GM23338 (cell line): ENCODE results near the gene EXOC4. TPM values are rescaled to one million over a fixed set of nuclear protein-coding genes. Genes with fewer than 3 reads are reported as not detected.

Source experiments
- ATAC-seq: fragments of 200-7000 bp; cut with Tn5 transposase; 3 replicates; pipeline ENCODE4 v1.9.1; 2020
- DNase-seq: peaks from one replicate; pipeline ENCODE4 v3.0.0-alpha.2; 2015; ENCODE audit warnings: low spot score
- H2AFZ ChIP-seq: fragments of 200-600 bp; sonication (generic); 2 replicates; pipeline ENCODE4 v1.8.0; 2016; ENCODE audit warnings: antibody characterized with exemption, mild to moderate bottlenecking, moderate library complexity
- H3F3A ChIP-seq: fragments of 200-600 bp; sonication (generic); replicated peaks from 2 replicates; pipeline ENCODE4 v1.8.0; 2017; ENCODE audit warnings: antibody characterized with exemption, mixed run types, low read depth
- H3K27ac ChIP-seq: fragments of 200-600 bp; sonication (generic); 2 replicates; pipeline ENCODE4 v1.6.1; 2016; ENCODE audit warnings: low read depth
- H3K27me3 ChIP-seq: fragments of 200-600 bp; sonication (generic); 2 replicates; pipeline ENCODE4 v1.8.0; 2016; ENCODE audit warnings: mild to moderate bottlenecking, mixed run types, moderate library complexity; ENCODE audit not compliant: insufficient read depth
- H3K36me3 ChIP-seq: fragments of 200-600 bp; sonication (generic); 2 replicates; pipeline ENCODE4 v1.8.0; 2016; ENCODE audit warnings: mild to moderate bottlenecking; ENCODE audit not compliant: insufficient read depth
- H3K4me1 ChIP-seq: fragments of 200-600 bp; sonication (generic); 2 replicates; pipeline ENCODE4 v1.8.0; 2016; ENCODE audit warnings: mild to moderate bottlenecking, moderate library complexity; ENCODE audit not compliant: insufficient read depth
- H3K4me2 ChIP-seq: fragments of 200-600 bp; sonication (generic); 2 replicates; pipeline ENCODE4 v1.7.1; 2017; ENCODE audit warnings: mixed run types
- H3K4me3 ChIP-seq: fragments of 200-600 bp; sonication (generic); 2 replicates; pipeline ENCODE4 v1.6.1; 2016; ENCODE audit warnings: mixed run types
- H3K79me2 ChIP-seq: fragments of 200-600 bp; sonication (generic); replicated peaks from 2 replicates; pipeline ENCODE4 v1.8.0; 2017; ENCODE audit warnings: mild to moderate bottlenecking; ENCODE audit not compliant: insufficient read depth
- H3K9me2 ChIP-seq: fragments of 200-600 bp; sonication (generic); 2 replicates; pipeline ENCODE4 v1.8.0; 2017; ENCODE audit not compliant: insufficient read depth
- H4K20me1 ChIP-seq: fragments of 200-600 bp; sonication (generic); replicated peaks from 2 replicates; pipeline ENCODE4 v1.8.0; 2017; ENCODE audit warnings: mild to moderate bottlenecking; ENCODE audit not compliant: insufficient read depth
- H3K27ac Mint-ChIP-seq: 2 replicates; pipeline ENCODE4 v1.8.0; 2020; ENCODE audit warnings: inconsistent platforms, mild to moderate bottlenecking, moderate library complexity, mixed read lengths
- H3K27me3 Mint-ChIP-seq: 3 replicates; pipeline ENCODE4 v1.8.0; 2022; ENCODE audit warnings: low read depth, mild to moderate bottlenecking, moderate library complexity, mixed read lengths, inconsistent platforms; ENCODE audit not compliant: insufficient read depth, poor library complexity
- H3K36me3 Mint-ChIP-seq: 3 replicates; pipeline ENCODE4 v1.8.0; 2021; ENCODE audit warnings: low read depth, mild to moderate bottlenecking, inconsistent platforms, moderate library complexity, mixed read lengths
- H3K4me1 Mint-ChIP-seq: 3 replicates; pipeline ENCODE4 v1.8.0; 2020; ENCODE audit warnings: mild to moderate bottlenecking, inconsistent platforms, mixed read lengths
- H3K4me3 Mint-ChIP-seq: 3 replicates; pipeline ENCODE4 v1.8.0; 2021; ENCODE audit warnings: moderate library complexity, mild to moderate bottlenecking, inconsistent platforms, mixed read lengths
- H3K9me3 Mint-ChIP-seq: 3 replicates; pipeline ENCODE4 v1.8.0; 2020; ENCODE audit warnings: moderate library complexity, mild to moderate bottlenecking, inconsistent platforms, mixed read lengths
- CREB1 ChIP-seq: fragments of 250-450 bp; sonication (Bioruptor Pico); IDR thresholded peaks from 2 replicates; pipeline ENCODE4 v1.5.0; 2020; ENCODE audit warnings: low read depth, mild to moderate bottlenecking, moderate library complexity
- CTCF ChIP-seq, 2 experiments: fragments of 200-600 bp in 1 of 2; sonication (generic) in 1 of 2; conservative IDR thresholded peaks; 2 replicates each; pipeline versions ENCODE4 v1.5.1 to v1.6.1; 2016 to 2017; ENCODE audit warnings: antibody characterized with exemption in 2 of 2, low read depth in 2 of 2, mild to moderate bottlenecking in 2 of 2, moderate library complexity in 1 of 2
- ETS1 ChIP-seq: IDR thresholded peaks from 2 replicates; pipeline ENCODE4 v1.6.1; 2016; ENCODE audit warnings: antibody characterized with exemption
- EZH2 ChIP-seq: fragments of 200-600 bp; sonication (generic); IDR thresholded peaks from one replicate; pipeline ENCODE4 v1.8.0; 2017; ENCODE audit warnings: antibody characterized with exemption, mild to moderate bottlenecking, low read depth; ENCODE audit not compliant: unreplicated experiment
- EZH2phosphoT487 ChIP-seq: fragments of 200-600 bp; sonication (generic); IDR thresholded peaks from one replicate; pipeline ENCODE4 v1.8.1; 2018; ENCODE audit warnings: antibody characterized with exemption; ENCODE audit not compliant: unreplicated experiment
- JUNB ChIP-seq: IDR thresholded peaks from one replicate; pipeline ENCODE4 v1.6.1; 2016; ENCODE audit warnings: antibody characterized with exemption; ENCODE audit not compliant: unreplicated experiment
- NANOG ChIP-seq: IDR thresholded peaks from 2 replicates; pipeline ENCODE4 v1.6.1; 2016; ENCODE audit warnings: antibody characterized with exemption, borderline replicate concordance
- POLR2AphosphoS5 ChIP-seq: IDR thresholded peaks from 2 replicates; pipeline ENCODE4 v1.6.1; 2016; ENCODE audit warnings: antibody characterized with exemption, low read depth
- STAT1 ChIP-seq: IDR thresholded peaks from one replicate; pipeline ENCODE4 v1.6.1; 2016; ENCODE audit warnings: antibody characterized with exemption; ENCODE audit not compliant: unreplicated experiment
- ZNF114 ChIP-seq: fragments of 250-450 bp; sonication (Bioruptor Pico); IDR thresholded peaks from 2 replicates; pipeline ENCODE4 v1.5.0; 2020; ENCODE audit warnings: mild to moderate bottlenecking, moderate library complexity
- ZNF331 ChIP-seq: fragments of 250-450 bp; sonication (Bioruptor Pico); IDR thresholded peaks from 2 replicates; pipeline ENCODE4 v1.5.0; 2020; ENCODE audit warnings: low read depth, mild to moderate bottlenecking, moderate library complexity
- polyA plus RNA-seq: library from polyadenylated mRNA; unstranded; fragments of >200 nt; fragmentation: Nextera tagmentation; extraction: Ambion mirVana; gene quantifications from 2 replicates; pipeline ENCODE4 v1.2.1, GENCODE V29; 2016
- total RNA-seq: library from RNA; depleted of rRNA; stranded (reverse); fragments of >200 nt; shearing (Covaris generic); gene quantifications from 2 replicates; pipeline ENCODE4 v1.2.3, GENCODE V29; 2014
- TF ChIP-seq, protein P1 (sequence below): fragments of 250-450 bp; sonication (Bioruptor Pico); IDR thresholded peaks from 2 replicates; pipeline ENCODE4 v1.5.0; 2020; ENCODE audit warnings: mild to moderate bottlenecking, moderate library complexity
- TF ChIP-seq, protein P2 (sequence below): IDR thresholded peaks from one replicate; pipeline ENCODE4 v1.6.1; 2018; ENCODE audit warnings: antibody characterized with exemption; ENCODE audit not compliant: unreplicated experiment

EXOC4 gene
- total and polyA plus RNA-seq, 2 experiments from 2014 or later: 37.5 to 52.7 TPM

DNA sequence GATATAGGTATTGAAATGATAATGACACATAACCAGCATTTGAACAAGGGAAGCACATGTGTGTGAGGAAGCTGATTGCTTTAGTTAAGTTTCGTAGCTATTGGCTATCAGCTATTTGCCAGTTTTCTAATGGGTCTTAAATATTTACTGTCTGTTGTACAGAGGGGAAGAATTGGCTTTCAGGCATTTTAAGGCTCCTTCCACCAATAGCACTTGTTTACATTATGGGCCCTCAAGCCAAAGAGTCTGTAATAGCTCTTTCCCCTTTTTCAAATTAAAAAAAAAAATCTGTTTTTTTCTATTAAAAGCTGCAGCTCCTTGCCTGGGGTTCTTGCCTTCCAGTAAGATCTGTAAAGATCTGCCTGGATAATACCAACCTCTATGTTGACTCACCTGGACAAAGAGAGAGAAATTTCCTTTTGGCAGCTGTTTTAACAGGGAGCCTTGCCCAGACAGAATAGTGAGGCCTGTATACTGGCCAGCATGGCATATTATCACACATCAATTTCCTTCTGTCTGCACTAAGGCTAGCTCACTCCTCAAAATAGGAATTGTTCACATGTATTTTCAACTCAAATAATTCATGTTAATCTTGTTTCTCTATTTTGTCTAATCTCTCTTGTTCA lies 769.5 kb downstream of the EXOC4 start:
- H3F3A ChIP-seq: no peaks in the 10 kb centered on the region
- DNase-seq (no peak), ATAC-seq (no peak)
- H3K4me3 Mint-ChIP-seq: no peak overlapping the region
- H3K27ac ChIP-seq: no peak overlapping the region
- no peaks in the 10 kb centered on the region for H3K27me3 ChIP-seq
- TF ChIP-seq STAT1 (no peak), ZNF114 (CRISPR knock-in tag) (no peak), CREB1 (CRISPR knock-in tag) (no peak), EZH2phosphoT487 (no peak), CTCF (conservative IDR thresholded peaks at IDR 0.05; ENCODE audit: low read depth in 2 of 2) (no peak), JUNB (no peak), ZNF331 (CRISPR knock-in tag) (no peak), POLR2AphosphoS5 (no peak), ETS1 (no peak), EZH2 (no peak), NANOG (no peak)
- TF ChIP-seq, protein P1, sequence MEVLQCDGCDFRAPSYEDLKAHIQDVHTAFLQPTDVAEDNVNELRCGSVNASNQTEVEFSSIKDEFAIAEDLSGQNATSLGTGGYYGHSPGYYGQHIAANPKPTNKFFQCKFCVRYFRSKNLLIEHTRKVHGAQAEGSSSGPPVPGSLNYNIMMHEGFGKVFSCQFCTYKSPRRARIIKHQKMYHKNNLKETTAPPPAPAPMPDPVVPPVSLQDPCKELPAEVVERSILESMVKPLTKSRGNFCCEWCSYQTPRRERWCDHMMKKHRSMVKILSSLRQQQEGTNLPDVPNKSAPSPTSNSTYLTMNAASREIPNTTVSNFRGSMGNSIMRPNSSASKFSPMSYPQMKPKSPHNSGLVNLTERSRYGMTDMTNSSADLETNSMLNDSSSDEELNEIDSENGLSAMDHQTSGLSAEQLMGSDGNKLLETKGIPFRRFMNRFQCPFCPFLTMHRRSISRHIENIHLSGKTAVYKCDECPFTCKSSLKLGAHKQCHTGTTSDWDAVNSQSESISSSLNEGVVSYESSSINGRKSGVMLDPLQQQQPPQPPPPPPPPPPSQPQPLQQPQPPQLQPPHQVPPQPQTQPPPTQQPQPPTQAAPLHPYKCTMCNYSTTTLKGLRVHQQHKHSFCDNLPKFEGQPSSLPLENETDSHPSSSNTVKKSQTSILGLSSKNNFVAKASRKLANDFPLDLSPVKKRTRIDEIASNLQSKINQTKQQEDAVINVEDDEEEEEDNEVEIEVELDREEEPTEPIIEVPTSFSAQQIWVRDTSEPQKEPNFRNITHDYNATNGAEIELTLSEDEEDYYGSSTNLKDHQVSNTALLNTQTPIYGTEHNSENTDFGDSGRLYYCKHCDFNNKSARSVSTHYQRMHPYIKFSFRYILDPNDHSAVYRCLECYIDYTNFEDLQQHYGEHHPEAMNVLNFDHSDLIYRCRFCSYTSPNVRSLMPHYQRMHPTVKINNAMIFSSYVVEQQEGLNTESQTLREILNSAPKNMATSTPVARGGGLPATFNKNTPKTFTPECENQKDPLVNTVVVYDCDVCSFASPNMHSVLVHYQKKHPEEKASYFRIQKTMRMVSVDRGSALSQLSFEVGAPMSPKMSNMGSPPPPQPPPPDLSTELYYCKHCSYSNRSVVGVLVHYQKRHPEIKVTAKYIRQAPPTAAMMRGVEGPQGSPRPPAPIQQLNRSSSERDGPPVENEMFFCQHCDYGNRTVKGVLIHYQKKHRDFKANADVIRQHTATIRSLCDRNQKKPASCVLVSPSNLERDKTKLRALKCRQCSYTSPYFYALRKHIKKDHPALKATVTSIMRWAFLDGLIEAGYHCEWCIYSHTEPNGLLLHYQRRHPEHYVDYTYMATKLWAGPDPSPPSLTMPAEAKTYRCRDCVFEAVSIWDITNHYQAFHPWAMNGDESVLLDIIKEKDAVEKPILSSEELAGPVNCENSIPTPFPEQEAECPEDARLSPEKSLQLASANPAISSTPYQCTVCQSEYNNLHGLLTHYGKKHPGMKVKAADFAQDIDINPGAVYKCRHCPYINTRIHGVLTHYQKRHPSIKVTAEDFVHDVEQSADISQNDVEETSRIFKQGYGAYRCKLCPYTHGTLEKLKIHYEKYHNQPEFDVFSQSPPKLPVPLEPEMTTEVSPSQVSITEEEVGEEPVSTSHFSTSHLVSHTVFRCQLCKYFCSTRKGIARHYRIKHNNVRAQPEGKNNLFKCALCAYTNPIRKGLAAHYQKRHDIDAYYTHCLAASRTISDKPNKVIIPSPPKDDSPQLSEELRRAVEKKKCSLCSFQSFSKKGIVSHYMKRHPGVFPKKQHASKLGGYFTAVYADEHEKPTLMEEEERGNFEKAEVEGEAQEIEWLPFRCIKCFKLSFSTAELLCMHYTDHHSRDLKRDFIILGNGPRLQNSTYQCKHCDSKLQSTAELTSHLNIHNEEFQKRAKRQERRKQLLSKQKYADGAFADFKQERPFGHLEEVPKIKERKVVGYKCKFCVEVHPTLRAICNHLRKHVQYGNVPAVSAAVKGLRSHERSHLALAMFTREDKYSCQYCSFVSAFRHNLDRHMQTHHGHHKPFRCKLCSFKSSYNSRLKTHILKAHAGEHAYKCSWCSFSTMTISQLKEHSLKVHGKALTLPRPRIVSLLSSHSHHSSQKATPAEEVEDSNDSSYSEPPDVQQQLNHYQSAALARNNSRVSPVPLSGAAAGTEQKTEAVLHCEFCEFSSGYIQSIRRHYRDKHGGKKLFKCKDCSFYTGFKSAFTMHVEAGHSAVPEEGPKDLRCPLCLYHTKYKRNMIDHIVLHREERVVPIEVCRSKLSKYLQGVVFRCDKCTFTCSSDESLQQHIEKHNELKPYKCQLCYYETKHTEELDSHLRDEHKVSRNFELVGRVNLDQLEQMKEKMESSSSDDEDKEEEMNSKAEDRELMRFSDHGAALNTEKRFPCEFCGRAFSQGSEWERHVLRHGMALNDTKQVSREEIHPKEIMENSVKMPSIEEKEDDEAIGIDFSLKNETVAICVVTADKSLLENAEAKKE (CRISPR knock-in tag): no peak
- TF ChIP-seq, protein P2, sequence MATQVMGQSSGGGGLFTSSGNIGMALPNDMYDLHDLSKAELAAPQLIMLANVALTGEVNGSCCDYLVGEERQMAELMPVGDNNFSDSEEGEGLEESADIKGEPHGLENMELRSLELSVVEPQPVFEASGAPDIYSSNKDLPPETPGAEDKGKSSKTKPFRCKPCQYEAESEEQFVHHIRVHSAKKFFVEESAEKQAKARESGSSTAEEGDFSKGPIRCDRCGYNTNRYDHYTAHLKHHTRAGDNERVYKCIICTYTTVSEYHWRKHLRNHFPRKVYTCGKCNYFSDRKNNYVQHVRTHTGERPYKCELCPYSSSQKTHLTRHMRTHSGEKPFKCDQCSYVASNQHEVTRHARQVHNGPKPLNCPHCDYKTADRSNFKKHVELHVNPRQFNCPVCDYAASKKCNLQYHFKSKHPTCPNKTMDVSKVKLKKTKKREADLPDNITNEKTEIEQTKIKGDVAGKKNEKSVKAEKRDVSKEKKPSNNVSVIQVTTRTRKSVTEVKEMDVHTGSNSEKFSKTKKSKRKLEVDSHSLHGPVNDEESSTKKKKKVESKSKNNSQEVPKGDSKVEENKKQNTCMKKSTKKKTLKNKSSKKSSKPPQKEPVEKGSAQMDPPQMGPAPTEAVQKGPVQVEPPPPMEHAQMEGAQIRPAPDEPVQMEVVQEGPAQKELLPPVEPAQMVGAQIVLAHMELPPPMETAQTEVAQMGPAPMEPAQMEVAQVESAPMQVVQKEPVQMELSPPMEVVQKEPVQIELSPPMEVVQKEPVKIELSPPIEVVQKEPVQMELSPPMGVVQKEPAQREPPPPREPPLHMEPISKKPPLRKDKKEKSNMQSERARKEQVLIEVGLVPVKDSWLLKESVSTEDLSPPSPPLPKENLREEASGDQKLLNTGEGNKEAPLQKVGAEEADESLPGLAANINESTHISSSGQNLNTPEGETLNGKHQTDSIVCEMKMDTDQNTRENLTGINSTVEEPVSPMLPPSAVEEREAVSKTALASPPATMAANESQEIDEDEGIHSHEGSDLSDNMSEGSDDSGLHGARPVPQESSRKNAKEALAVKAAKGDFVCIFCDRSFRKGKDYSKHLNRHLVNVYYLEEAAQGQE: no peak
- peaks cover 26% of the 10 kb centered on the region for H3K4me1 Mint-ChIP-seq
- peak overlapping the region; percentile 28; the same call in 1 of the 2 replicates for H3K27ac Mint-ChIP-seq
- no peaks in the 10 kb centered on the region for H3K9me3 Mint-ChIP-seq
- peaks cover 10% of the 10 kb centered on the region for H3K4me1 ChIP-seq
- H3K9me2 ChIP-seq: peaks cover 3% of the 10 kb centered on the region; the same call in 1 of the 2 replicates
- peaks cover 5% of the 10 kb centered on the region for H3K27me3 Mint-ChIP-seq
- no peak overlapping the region for H2AFZ ChIP-seq
- no peak overlapping the region for H3K4me2 ChIP-seq
- no peaks in the 10 kb centered on the region for H3K79me2 ChIP-seq
- no peaks in the 10 kb centered on the region for H4K20me1 ChIP-seq
- no peaks in the 10 kb centered on the region for H3K36me3 ChIP-seq
- H3K36me3 Mint-ChIP-seq: no peaks in the 10 kb centered on the region; the same call in 2 of the 3 replicates
- H3K4me3 ChIP-seq: no peak overlapping the region
